HEK293T (cell line): Measurements from ENCODE around the gene LRCH4.

Source experiments
- ARNT ChIP-seq: fragments of 450-650 bp; IDR thresholded peaks from 2 replicates; pipeline ENCODE4 v1.6.1; 2017; ENCODE audit warnings: mild to moderate bottlenecking
- BHLHE40 ChIP-seq: fragments of 450-650 bp; IDR thresholded peaks from 2 replicates; pipeline ENCODE4 v1.6.1; 2016; ENCODE audit warnings: mild to moderate bottlenecking, moderate library complexity, borderline replicate concordance
- CTBP1 ChIP-seq: fragments of 450-650 bp; IDR thresholded peaks from 2 replicates; pipeline ENCODE4 v1.6.1; 2016; ENCODE audit warnings: borderline replicate concordance
- HDGF ChIP-seq: fragments of 450-650 bp; IDR thresholded peaks from 2 replicates; pipeline ENCODE4 v1.6.1; 2017; ENCODE audit warnings: antibody characterized with exemption, borderline replicate concordance
- L3MBTL2 ChIP-seq: fragments of 450-650 bp; conservative IDR thresholded peaks from 2 replicates; pipeline ENCODE4 v1.6.1; 2016; ENCODE audit warnings: mild to moderate bottlenecking
- SP1 ChIP-seq: fragments of 450-650 bp; IDR thresholded peaks from 2 replicates; pipeline ENCODE4 v1.6.1; 2017
- TARDBP ChIP-seq: fragments of 450-650 bp; IDR thresholded peaks from 2 replicates; pipeline ENCODE4 v1.6.1; 2016

DNA sequence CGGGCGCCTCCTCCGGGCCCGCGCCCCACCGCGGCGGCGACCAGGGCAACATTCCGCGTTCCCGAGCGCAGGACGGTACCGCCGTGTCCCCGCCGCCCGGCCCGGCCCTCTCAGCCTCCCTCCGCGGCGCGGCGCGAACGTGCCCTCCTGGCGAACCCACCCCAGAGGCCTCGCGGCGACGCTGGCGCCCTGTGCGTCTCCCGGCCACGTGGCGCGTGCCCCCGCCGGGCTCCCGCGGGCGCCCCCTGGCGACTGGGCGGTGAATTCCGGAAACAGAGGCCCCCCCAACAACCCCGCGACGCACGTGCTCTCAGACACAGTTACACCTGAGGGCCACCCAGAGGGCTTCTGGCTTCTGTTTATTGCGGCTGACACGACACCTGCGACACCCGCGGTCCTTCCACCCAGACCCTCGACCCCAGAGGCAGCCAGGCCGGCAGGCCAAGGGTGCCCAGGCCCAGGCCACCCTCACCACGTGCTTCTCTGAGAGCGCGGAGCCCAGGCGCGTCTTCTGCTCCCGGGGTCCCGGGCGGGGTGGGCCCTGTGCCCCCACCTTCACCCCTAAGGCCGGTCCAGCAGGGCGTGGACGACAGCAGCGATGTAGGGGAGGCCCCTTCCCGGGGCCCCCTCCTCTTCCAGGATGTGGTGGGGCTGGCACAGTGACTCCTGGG is 12.1 kb downstream of the LRCH4 start, which contains the start of gene SAP25:
- TF ChIP-seq TARDBP (no peak), CTBP1 (no peak), ARNT (no peak), BHLHE40 (no peak), SP1 (no peak), L3MBTL2 (no peak), HDGF (no peak)
